ENCODE results near the gene MKNK2.

The MKNK2 gene

DNA sequence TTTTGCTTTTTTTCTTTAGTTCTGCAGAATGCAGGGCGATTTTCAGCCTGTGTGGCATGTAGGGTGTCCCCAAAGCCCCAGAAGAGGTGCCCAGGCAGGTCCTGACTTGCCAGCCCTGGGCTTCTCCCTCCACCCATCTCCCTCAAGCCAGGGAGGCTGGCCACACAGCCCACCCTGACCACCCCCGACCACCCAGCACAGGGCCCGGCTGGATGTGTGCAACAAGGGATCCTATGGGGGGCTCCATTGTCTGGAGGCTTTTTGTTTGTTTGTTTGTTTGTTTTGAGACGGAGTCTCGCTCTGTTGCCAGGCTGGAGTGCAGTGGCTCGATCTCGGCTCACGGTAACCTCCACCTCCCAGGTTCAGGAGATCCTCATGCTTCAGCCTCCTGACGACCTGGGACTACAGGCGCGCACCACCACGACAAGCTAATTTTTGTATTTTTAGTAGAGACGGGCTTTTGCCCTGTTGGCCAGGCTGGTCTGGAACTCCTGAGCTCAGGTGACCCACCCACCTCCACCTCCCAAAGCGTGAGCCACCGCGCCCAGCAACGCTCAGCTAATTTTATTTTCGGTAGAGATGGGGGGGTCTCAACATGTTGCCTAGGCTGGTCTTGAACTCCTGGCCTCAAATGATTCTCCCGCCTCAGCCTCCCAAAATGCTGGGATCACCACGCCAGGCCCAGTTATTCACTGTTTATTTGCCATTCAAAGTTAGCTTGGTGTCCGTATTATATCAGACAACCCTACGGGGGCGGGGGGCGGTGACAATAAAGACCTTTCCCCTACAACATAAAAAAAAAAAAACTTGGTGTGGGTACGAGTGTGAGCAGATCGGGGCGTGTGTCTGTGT, 7.8 kb upstream of the MKNK2 start:
- DNase-seq (ENCODE audit: low read depth, low spot score) = no peak

DNA sequence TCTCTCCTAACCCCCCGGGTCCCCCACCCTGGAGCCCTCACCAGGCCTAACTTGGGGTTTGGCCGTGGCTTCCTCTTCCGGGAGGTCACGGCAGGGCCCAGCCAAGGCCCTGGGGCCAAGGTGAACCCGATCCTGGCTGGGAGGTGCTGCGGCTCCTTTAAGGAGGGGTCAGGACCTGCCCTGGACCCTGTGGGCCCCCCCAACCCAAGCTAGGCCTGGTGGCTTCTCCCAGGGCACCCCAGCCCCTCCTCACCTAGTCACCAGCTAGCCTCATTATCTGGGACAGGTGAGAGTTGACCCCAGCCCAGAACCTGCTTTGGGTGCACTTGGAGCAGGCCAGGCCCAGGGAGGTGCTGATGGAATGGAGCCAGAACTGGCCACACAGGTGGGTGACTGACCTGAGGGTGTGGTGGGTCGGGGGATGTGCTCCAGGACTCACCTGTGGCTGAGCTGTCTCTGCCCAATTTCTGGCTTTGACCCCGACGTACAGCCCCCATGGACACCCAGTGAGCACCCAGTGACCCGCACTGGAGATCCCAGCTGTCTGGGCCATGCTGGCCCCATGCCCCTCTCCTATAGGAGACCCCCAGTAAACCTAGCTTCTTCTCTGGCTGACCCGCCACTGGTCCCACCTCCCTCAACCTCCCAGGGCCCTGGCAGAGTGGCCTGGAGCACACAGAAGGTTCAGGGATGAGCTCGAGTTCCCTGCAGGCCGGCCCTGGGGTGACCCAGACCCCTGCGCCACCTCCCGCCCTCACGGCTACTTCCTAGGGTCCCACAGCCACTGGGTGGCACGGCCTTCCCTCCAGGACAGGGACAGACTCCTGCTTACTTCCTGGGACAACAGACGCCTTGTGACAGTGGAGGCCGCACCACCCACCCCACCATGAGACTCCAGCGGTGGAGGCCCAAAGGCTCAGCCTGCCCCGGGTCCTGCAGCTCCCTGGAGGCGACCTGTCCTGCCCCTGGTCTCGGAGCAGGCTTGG, 6.7 kb upstream of the MKNK2 start:
- no peak for DNase-seq (ENCODE audit: low read depth, low spot score)

DNA sequence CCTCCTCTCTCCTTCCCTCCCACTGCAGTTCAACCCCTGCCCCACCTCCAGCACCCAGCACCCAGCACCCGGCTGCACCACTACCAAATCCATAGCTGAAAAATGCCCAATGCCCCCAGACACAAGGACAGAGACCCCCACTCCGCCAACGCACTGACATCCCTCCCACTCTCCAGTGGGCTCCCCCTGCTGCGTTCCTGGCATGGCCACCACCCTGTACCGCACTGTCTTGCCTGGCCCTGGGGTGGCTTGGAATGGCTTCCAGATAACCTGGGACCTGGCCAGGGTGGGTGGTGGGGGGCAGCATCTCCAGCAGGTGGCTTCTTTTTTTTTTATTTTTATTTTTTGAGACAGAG, 5.8 kb upstream of the MKNK2 start:
- no peak for DNase-seq (ENCODE audit: low read depth, low spot score)

DNA sequence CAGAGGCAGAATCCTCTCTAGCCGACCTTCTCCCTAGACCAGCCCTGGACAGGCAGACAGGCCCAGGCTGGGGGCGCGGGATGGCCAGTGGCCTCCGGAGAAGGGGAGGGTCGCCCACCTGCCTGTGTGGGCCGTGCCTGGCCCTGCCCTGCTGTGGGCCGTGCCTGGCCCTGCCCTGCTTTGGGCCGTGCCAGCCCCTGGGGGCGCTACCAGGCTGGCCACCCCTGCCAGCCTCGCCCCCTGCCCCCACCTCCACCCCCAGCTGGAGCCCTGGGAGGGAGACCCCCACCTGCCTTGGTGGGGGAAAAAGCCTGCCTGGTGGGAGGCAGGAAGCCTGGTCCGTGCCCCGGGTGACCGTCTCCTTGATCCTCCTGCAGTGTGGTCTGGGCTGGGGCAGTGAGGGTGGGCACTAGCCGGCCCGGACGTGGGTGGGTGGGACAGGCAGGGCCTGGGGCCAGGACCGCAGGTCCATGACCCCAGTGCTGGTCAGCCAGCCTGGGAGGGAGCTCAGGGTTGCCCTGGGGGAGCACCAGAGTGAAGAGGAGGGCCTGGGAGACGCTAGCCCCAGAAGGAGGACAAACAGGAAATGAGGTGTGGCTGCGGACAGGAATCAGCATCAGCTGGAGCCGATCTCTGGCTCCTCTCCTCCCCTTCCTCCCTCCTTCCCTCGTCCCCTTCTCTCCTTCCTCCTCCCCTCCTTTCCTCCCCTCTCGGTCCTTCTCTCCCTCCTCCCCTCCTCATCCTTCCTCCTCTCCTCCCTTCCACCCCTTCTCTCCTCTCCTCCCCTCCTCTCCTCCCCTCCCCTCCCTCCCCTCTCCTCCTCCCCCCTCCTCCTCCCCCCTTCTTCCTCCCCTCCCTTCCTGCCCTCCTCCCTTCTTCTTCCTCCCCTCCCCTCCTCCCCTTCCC, 5.1 kb upstream of the MKNK2 start:
- DNase-seq (ENCODE audit: low read depth, low spot score) = no peak

DNA sequence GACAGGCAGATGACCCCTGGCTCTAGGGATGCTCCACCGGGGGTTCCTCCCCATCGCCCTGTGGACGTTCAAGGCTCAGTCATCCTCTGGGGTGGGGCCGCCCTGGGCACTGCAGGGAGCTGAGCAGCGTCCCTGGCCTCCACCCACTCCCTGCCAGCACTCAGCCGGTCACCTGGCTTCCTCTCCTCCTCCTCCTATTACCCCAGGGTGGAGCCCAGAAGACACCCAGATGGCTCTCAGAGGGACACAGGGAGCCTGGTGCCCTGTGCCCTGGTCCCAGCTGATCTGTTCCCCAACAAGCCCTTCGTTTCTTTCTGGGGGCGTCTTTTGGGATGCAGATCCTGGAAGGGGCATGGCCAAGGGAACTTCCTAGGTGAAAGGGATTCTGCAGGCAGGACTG, 3.7 kb upstream of the MKNK2 start:
- DNase-seq (ENCODE audit: low read depth, low spot score) = no peak

DNA sequence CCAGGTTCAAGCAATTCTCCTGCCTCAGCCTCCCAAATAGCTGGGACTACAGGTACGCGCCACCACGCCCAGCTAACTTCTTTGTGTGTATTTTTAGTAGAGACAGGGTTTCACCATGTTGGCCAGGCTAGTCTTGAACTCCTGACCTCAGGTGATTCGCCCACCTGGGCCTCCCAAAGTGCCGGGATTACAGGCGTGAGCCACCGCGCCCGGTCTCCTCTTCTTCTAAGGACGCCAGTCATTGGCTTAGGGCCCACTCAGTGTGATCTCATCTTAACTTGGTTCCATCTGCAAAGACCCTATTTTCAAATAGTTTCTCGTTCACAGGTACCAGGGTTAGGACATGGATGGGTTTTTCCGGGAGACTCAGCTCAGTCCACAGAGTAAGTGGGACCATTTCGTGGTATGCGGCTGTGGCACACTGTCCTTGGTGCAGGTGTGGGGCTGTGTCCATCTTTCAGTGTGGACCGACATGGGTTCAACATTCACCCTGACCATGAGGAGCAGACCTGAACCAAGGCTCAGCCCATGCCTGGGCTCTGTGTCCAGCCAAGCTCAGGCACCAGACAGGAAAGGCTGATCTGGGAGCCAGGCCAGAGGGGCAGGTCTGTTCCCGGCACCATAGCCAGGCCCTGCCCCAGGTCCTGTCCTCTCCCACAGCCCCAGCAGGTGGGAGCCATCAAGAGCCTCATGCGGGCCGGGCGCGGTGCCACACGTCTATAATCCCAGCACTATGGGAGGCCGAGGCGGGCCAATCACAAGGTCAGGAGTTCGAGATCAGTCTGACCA, 2.8 kb upstream of the MKNK2 start:
- DNase-seq (ENCODE audit: low read depth, low spot score) = no peak

DNA sequence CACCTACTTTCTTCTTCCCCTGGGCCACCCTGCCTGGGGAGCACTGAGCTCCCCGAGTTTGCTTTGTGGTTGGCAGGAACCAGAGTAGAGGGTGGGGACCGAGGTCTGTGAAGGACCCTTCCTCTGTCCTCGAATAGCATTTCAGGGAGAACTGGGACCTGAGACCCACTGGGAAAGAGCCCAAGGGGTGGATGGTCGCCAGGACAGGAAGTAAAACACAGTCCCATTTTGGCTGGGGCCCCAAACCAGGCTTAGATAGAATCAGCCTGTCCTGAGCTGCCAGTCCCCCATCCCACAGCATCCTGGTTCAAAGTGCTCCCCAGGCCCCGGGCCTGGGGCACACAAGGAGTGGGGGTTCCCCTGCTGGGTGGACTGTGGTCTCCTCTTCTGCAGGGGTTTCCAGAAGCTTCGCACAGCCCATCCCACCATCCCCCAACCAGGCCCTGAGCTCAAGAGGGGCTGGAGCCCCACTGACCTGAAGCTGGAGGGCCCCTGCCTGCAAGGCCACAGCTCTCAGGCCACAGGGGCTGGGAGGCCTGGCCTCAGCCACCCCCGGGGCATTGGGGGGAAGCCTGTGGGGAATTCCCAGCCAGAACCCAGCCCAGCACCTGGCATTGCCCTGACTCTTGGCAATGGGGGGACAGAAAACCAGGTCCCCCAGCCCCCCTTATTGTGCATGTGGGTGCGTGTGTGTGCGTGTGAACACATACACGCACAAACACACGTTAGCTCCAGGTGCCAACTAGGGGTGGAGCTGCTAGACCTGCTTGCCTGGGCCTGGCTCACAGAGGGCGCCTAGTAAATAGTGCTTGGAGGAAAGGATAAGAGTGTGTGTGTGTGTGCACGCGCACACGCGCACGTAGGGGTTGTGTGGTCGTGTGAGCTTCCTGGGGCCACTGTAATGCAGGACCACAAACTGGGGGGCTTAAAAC, 995 bp upstream of the MKNK2 start:
- DNase-seq (ENCODE audit: low read depth, low spot score) = no peak

DNA sequence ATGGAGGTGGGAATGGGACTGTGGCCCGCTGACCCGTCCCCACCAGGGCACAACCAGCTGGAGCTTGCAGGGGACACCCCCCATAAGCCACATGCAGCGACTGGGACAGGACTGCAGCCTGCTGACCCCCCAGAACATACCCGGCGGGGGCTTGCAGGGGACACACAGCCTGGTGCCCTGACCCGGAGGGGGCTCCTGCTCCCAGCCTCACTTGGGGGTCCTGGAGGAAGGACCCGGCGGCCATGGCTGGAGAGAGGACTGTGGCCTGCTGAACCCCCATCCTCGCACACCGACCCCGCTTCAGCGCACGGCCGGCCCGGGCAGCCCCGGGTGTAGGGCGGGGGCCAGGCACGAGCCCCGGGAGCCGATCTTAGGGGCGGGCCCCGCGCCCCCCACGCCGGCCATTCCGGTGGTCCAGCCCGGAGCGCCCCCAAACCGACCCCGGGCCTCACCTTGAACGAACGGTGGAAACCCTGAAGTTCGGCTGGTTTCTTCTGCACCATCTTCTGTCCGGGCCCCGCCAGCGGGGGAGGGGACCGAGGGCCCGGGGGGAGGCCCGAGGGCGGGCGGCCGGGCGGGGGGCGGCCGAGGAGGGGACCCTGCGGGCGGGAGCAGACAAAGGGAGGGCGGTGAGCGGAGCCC, 574 bp downstream of the MKNK2 start:
- DNase-seq (ENCODE audit: low read depth, low spot score) = no peak

DNA sequence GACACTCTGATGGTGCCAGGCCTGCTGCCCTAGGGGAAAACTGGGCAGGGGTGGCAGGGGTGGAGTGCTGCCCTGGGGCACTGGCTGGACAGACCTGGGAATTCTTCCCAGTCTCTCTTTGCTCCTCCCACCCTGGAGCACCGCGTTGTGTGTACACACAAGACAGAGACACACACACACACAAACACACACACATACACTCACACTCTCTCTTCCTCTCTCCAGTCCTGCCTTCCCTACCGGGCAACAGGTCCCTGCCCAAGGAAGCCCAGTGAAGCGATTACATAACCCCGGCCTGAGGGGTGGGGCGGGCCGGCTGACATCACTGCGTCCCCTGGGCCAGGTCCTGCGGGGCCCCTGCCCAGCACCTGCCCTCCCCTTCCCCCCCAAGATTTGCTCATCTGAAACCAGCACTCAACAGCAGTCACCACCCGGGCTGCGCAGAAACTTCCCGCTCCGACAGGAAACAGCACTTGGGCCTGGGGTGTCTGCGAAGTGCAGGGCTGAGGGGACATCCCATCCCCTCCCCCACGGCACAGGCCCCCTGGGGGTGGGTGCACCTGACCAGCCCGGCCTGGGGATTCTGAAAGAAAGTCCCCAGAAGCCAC, 1.2 kb downstream of the MKNK2 start:
- DNase-seq (ENCODE audit: low read depth, low spot score) = no peak

DNA sequence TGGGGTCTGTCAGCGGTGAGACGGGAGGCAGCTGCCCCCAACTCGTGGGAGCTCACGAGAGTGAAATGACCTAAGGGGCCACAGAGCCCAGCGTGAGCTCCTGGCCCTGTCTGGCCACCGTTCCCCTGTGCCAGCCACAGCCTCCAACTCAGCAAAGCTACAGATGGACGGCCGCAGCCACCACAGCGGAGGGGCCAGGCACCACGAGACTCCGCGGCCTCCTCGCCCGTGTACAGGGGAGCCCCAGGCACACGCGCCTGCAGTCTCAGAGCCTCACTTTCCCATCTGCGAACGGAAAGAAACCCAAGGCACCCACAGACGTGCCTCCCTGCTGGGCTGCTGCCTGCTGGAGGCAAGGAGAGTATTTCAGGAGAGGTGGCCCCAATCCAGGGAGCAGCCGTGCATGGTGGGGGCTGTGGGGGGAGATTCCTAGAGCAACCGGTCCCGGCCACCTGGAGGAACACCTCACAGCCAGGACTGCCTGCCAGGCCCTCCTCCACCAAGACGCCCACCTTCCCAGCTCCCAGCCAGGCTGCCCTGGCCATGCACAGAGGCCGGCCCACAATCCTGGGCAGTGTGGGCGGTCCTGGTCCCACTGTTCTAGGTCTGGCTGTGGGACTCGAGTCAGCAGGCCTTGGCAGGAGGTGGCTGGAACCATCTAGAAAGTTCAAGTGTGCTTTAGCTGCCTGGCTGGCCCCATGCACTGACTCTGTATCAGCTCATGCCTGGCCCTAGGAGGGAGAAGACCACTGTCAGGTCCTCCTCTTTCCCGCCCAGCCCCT, 1.9 kb downstream of the MKNK2 start:
- no peak for DNase-seq (ENCODE audit: low read depth, low spot score)

DNA sequence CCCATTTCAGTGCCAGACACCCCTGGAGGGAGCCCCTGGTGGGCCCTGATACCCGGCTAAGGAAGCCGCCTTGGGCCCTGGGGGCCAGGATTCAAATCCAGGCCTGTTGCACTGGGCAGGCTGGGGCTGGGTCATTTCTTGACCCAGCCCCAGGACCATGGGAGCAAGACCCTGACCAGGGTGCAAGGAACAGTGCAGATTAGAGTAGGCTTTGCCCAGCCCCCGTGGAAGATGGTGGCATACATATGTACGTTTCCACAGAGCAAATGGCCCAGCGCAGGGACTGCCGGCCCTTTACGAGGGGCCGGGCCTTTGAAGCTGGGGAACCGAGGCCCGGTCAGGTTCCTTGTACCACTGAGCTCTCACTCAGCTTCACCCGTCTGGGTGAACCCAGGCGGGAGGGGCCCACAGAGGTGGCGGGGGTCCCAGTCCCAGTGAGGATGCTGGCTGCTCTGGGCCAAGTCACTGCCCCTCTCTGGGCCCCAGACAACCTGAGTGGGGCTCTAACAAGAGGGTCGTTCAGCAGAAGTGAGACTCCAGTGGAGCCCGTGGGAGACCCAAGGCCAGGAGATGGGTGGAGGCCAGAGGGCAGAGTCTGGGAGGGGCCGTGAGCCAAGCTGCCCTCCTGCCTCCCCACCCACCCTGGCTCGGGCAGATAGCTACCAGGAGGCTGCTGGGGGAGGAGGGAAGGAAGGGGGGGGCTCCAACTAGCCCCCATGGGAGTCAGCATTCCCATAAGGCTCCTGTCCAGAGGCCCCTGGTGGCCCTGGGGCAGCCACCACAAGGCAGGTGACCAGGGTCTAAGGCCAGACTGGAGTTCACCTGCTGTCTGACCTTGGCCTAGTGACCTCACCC, 2.7 kb downstream of the MKNK2 start:
- DNase-seq (ENCODE audit: low read depth, low spot score) = no peak

DNA sequence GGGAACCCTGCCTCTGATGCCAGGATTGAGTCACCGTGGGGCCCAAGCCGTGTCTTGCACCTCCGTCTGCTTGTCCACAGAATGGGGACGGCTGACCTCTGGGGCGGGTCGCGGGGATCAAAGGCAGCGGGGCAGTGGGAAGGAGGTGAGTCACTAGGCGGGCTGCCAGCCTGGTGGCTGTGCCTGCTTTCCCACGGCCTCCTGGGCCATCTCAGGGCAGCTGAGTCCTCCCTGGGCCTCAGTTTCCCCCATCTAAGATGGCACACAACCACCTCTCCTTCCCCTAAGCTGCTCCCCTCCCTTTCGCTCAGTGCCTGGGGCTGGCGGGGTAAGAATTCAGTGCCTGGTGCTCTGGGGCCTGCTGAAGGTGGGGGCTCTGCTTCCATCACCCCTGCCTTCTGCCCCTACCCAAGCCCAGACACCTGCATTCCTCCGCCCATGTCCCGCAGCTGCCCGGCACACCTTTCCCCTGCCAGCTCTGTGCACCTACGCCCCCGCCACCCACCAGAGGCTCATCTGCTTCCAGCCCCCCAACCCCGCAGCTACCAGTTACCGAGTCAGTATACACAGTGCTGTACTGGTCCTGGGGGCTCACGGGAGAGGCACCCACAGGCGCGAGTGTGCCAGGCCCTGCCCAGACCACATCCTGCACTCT, 3.5 kb downstream of the MKNK2 start:
- DNase-seq (ENCODE audit: low read depth, low spot score) = no peak

DNA sequence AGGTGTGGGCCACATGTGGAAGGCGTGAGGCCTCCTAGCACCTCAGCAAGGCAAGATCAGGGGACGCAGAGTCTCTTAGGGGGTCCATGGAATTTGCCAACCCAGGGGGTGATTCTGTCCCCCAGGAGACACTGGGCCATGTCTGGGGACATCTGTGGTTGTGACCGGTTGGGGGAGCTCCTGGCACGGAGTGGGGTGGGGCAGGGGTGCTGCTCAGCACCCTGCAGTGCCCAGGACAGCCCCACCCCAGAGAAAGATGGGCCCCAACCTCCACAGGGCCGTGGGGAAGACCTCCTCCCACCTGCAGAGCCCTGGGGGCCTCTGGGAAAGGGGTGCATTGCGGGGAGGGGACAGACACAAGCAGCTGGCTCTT, 4.0 kb downstream of the MKNK2 start:
- no peak for DNase-seq (ENCODE audit: low read depth, low spot score)

DNA sequence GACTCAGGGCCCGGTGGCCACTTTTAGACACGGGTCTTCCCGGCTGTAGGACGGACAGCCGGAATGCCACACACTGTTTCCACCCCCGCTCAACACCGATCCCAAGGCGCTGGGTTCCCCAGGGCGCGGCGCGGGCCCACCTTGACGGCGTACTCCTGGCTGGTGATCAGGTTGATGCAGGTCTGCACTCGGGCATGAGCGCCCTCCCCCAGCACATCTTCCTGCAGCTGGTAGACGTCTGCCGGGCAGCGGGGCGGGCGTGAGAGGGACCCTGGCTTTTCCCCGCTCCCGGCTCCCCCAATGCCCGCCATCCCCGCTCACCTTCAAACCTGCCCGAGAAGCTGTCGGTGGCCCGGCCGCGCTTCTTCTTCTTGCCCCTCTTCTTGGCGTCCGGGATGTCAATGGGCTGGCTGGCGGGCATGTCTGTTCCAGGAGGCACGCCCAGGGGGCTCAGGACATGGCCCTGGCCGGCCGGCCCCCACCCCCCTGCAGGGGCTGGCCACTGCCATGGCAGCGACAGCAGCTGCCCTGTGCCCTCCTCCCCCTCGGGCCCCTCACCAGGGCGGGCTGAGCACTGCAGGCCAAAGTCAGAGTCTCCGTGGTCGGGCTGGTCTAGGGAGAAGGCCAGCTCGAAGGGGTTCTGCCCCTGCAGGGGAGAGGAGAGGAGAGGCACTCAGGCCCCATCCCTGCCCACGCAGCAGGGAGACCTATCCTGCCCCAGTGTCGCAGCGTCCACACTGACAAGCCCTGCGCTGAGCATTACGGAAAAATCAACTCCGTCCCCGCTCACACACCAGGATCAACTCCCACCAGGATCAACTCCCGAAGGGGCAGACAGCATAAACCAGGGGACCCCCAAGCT, 4.8 kb downstream of the MKNK2 start:
- no peak for DNase-seq (ENCODE audit: low read depth, low spot score)

DNA sequence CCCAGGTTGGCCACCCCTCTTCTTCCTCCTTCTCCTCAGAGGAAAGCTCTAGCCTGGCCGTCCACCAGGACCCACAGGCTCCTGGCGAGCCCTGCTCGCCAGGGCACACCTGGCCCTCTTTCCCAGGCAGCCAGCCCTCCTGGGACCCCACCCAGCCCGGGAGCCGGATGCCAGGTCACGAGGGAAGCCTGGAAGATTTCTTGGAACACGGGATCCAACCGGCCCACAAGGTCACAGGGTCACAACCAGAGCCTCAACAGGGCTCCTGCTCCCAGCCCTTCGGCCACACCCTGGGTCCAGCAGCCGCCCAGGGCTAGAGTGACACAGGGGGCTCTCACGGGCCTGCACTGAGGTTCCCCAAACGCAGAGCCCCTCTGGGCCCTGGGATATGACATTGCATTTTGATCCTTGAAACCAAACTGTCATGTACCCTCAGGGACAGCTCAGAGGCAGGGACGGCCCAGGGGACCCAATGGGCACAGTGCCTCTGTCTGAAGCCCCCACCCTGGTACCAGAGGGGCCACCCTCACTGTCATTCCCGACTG, 5.5 kb downstream of the MKNK2 start:
- no peak for DNase-seq (ENCODE audit: low read depth, low spot score)

Measured in activated naive CD8-positive, alpha-beta T cell treated with anti-CD3 and anti-CD28 coated beads, Interleukin-2, amount 50 U/mL, for 16 hours (primary cell).